ENCODE results near the gene RGS10. TPM values are rescaled to one million over a fixed set of nuclear protein-coding genes. Genes with fewer than 3 reads are reported as not detected.

RGS10 gene
- total RNA-seq, 4 donors from 2014 or later, result 15.2 to 27.0 (median 23.0) TPM

DNA sequence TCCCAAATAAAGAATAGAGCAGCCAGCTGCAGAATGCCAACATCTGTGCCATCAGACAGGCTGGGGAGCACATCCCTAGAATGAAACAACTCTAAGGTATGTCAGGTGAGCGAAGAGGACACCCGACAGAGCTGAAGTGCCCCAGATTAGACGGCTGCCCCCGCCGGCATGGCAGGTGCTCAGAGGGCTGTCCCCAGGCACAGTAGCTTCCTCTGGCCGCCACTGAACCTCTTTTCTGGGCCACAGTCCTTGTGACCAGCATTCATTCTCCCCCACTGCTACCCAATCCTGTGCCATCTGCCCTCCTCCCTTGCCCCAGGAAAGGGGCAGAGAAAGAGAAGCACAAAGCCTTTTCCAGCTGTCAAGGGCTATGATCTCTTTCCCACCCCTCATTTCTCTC, 41.7 kb downstream of the RGS10 start:
- no peak overlapping the region for H3K4me3 ChIP-seq
- no peak for DNase-seq (ENCODE audit: low spot score in 2 of 2)
- H3K4me1 ChIP-seq, result peaks cover 6% of the 10 kb centered on the region

DNA sequence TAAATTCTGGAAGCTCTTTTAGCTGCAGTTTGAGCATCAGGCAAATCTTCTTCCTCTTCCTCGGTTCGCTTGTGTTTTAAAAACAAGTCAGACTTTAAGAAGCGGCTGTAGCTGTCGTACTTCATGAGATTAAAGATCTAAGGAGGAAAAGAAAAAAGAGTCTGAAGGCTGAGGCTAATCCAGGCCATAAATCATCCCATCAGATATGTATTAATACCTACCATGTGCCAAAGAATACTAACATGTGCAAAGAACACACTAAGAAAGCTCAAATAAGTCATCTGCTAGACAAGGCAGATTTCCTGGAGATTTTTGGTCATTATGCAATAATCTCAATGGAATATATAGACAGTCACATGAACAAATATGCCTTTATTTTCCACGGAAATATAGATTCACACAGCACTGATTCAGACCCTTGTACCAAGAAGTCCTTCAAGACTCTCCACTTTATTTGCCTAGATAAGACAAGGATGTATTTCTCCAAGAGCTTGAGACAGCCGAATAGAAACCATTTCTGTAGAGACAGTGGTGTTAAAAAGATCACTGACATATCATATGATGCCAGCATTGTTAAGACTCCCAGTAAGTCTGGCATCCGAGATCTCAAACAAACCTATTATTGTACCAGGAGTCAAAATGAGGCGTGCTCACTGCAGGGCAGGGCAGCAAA, 42.3 kb downstream of the RGS10 start:
- peaks cover under 1% of the 10 kb centered on the region for H3K4me1 ChIP-seq
- no peaks in the 10 kb centered on the region for H3K9me3 ChIP-seq
- DNase-seq (ENCODE audit: low spot score in 2 of 2), result no peak
- no peaks in the 10 kb centered on the region for H3K36me3 ChIP-seq
- no peak overlapping the region for H3K27ac ChIP-seq
- 60% methylated on average over 8 of the region's 8 CpGs for WGBS
- no peak for TF ChIP-seq POLR2A (IDR thresholded peaks at IDR 0.05)
- TF ChIP-seq, protein P1, sequence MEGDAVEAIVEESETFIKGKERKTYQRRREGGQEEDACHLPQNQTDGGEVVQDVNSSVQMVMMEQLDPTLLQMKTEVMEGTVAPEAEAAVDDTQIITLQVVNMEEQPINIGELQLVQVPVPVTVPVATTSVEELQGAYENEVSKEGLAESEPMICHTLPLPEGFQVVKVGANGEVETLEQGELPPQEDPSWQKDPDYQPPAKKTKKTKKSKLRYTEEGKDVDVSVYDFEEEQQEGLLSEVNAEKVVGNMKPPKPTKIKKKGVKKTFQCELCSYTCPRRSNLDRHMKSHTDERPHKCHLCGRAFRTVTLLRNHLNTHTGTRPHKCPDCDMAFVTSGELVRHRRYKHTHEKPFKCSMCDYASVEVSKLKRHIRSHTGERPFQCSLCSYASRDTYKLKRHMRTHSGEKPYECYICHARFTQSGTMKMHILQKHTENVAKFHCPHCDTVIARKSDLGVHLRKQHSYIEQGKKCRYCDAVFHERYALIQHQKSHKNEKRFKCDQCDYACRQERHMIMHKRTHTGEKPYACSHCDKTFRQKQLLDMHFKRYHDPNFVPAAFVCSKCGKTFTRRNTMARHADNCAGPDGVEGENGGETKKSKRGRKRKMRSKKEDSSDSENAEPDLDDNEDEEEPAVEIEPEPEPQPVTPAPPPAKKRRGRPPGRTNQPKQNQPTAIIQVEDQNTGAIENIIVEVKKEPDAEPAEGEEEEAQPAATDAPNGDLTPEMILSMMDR (IDR thresholded peaks at IDR 0.05), result no peak
- TF ChIP-seq POLR2AphosphoS5 (IDR thresholded peaks at IDR 0.05), result no peak
- no peak for TF ChIP-seq EP300 (IDR thresholded peaks at IDR 0.05)
- no peak overlapping the region for H3K4me3 ChIP-seq
- no peaks in the 10 kb centered on the region for H3K27me3 ChIP-seq

More for the DNA sequence above, 41.7 kb downstream of the RGS10 start:
- H3K27ac ChIP-seq, result no peak overlapping the region
- no peaks in the 10 kb centered on the region for H3K36me3 ChIP-seq
- TF ChIP-seq POLR2A (IDR thresholded peaks at IDR 0.05) (no peak), EP300 (IDR thresholded peaks at IDR 0.05) (no peak), POLR2AphosphoS5 (IDR thresholded peaks at IDR 0.05) (no peak)
- TF ChIP-seq, protein P1 (IDR thresholded peaks at IDR 0.05), result no peak
- no peaks in the 10 kb centered on the region for H3K27me3 ChIP-seq
- no peaks in the 10 kb centered on the region for H3K9me3 ChIP-seq
- WGBS, result 53% methylated on average over 6 of the region's 6 CpGs

DNA sequence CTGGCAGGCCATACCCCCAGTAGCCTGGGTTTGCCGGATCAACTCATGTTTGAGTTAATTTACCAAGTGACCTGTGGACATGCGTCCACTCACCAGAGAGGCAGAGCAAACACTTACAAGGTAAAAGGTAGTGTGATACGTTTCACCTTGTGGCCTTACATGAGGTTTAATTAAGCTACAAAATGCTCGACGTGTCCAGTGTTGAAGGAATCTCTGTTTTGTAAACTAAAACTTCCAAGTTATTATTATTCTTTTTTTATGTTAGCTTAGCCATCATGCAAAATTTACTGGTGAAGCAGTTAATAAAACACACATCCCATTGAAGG, 42.9 kb downstream of the RGS10 start:
- 92% methylated on average over 5 of the region's 5 CpGs for WGBS
- Histone ChIP-seq H3K27me3 (no peaks in the 10 kb centered on the region), H3K36me3 (no peaks in the 10 kb centered on the region), H3K9me3 (no peaks in the 10 kb centered on the region), H3K27ac (no peak overlapping the region), H3K4me3 (no peak overlapping the region), H3K4me1 (peaks cover 3% of the 10 kb centered on the region)
- DNase-seq (ENCODE audit: low spot score in 2 of 2), result no peak
- TF ChIP-seq, protein P1 (IDR thresholded peaks at IDR 0.05), result no peak
- TF ChIP-seq EP300 (IDR thresholded peaks at IDR 0.05) (no peak), POLR2AphosphoS5 (IDR thresholded peaks at IDR 0.05) (no peak), POLR2A (IDR thresholded peaks at IDR 0.05) (no peak)

DNA sequence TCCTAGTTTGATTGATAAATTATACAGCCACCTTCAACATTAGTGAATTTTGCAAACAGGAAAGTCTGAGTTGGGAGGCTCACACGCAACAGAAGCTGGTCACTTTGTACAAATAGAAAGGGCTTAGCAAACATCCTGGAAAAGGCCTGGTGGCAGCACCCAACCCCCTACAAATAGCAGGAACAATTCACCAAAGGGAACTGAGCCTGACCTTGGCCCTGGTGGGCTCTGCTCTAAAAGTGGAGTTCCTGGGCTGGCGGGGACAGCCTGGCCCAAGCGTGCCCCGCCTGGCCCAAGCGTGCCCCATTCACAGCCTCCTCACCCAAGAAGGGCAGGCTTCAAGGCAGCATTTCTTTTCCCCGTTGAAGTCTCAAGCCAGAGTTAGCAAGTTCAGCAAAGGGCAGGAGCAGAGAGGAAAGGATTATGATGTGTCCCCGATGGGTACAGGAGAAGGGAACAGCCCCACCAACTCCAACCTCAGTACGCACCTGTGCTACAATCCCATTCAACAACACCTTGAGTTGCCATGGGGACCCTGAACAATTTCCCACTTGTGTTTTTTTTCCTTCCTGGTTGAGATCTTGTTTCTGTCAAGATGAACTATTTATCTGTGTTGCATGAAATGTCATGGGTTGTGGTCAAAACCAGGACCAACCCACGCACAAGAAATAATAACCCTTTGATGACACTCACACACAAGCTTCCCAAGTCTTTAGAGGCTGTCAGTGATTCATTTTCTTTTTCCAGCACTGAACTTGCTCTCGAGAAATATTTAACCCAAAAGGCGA, 43.4 kb downstream of the RGS10 start:
- DNase-seq (ENCODE audit: low spot score in 2 of 2), result no peak
- peaks cover 7% of the 10 kb centered on the region for H3K4me1 ChIP-seq
- H3K9me3 ChIP-seq, result no peaks in the 10 kb centered on the region
- no peaks in the 10 kb centered on the region for H3K27me3 ChIP-seq
- H3K27ac ChIP-seq, result no peak overlapping the region
- 84% methylated on average over 11 of the region's 11 CpGs for WGBS
- no peaks in the 10 kb centered on the region for H3K36me3 ChIP-seq
- TF ChIP-seq EP300 (IDR thresholded peaks at IDR 0.05), result no peak
- TF ChIP-seq, protein P1 (IDR thresholded peaks at IDR 0.05), result no peak
- no peak for TF ChIP-seq POLR2AphosphoS5 (IDR thresholded peaks at IDR 0.05)
- TF ChIP-seq POLR2A (IDR thresholded peaks at IDR 0.05), result no peak
- no peak overlapping the region for H3K4me3 ChIP-seq

DNA sequence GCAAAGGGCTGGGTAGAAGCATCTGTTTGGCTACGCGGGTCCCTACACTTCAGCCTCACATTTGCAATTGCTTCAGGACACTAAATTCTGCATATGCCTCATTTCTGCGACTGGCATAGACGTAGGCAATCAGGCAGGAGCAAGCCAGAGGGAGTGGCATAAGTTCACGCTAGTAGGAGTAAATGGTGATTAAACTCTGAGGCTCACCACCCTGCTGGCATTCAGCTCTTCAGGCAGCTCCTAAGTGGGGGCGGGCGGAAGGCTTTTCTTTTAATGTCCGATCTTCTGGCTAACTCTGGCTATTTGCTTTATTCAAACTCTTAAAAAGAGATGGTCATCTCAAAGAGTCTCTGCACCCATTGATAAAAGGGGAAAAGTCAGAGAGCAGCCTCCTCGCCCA, 45.3 kb downstream of the RGS10 start:
- H3K4me3 ChIP-seq, result no peak overlapping the region
- H3K36me3 ChIP-seq, result no peaks in the 10 kb centered on the region
- WGBS, result 85% methylated on average over 9 of the region's 9 CpGs
- peaks cover 8% of the 10 kb centered on the region for H3K4me1 ChIP-seq
- no peaks in the 10 kb centered on the region for H3K27me3 ChIP-seq
- DNase-seq (ENCODE audit: low spot score in 2 of 2), result no peak
- TF ChIP-seq, protein P1 (IDR thresholded peaks at IDR 0.05), result no peak
- TF ChIP-seq POLR2A (IDR thresholded peaks at IDR 0.05), result no peak
- no peak for TF ChIP-seq POLR2AphosphoS5 (IDR thresholded peaks at IDR 0.05)
- TF ChIP-seq EP300 (IDR thresholded peaks at IDR 0.05), result no peak
- H3K27ac ChIP-seq, result no peak overlapping the region
- H3K9me3 ChIP-seq, result no peaks in the 10 kb centered on the region
